ENCODE measurements around the gene DCUN1D2.

Gene DCUN1D2

DNA sequence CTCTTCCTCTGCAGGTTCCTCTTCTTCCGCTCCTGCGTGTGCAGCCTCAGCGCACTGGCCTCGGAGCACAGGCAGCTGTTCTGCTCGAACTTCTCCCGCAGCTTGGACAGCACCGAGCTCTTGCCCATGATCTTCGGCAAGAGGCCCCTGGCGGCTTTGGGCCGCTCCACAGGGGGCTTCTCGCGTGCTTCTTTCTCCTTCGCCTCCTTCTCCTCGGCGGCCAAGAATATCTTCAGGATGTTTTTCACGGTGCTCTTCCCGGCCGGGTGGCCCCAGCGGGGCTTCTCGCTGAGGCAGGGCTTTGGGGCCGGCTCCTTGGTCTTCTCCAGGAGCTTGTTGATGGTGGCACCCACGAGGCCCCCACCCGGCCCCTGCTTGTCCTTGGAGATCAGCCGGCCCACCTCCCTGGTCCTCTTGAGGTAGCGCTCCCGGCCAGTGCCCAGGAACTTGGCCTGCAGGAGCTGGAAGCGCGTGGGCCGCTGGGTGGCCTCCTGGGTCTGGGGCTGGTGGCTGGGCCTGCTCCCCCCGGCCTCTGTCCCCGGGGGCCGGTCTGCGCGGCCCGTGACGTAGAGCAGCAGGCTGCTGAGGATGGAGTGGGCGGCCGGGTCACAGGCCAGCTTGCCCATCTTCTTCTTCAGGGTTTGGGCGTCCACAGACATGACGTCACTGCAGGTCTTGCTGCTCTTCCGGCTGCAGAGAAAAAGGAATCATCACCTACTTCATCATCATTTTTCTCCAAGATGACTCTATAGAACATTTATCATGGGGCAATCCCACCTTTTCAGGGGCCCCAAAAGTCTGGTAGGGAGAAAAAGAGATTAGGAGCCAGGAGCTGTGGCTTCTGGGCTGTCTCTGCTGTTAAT, 82.7 kb downstream of the DCUN1D2 start:
- no peak for DNase-seq (ENCODE audit: low spot score)

DNA sequence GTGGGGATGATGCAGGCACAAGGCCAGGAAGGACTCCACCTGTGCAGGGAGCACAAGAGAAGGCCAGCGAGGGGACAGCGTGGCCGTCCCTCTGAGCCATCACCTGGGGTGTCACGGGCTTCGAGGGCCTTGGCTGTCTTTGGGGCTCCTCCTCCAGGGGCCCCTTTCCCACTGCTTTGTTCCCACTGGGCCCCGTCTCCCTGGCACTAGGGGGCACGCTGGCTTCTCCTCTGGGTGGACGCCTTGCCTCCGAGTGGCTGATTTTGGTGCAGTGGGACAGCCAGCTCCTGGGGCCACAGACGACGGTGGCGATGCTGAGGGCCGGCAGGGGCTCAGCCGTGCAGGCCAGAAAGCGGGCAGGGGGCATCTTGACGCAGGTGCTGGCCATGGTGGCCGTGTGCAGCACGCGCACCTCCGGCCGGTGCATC, 83.4 kb downstream of the DCUN1D2 start:
- no peak for DNase-seq (ENCODE audit: low spot score)

DNA sequence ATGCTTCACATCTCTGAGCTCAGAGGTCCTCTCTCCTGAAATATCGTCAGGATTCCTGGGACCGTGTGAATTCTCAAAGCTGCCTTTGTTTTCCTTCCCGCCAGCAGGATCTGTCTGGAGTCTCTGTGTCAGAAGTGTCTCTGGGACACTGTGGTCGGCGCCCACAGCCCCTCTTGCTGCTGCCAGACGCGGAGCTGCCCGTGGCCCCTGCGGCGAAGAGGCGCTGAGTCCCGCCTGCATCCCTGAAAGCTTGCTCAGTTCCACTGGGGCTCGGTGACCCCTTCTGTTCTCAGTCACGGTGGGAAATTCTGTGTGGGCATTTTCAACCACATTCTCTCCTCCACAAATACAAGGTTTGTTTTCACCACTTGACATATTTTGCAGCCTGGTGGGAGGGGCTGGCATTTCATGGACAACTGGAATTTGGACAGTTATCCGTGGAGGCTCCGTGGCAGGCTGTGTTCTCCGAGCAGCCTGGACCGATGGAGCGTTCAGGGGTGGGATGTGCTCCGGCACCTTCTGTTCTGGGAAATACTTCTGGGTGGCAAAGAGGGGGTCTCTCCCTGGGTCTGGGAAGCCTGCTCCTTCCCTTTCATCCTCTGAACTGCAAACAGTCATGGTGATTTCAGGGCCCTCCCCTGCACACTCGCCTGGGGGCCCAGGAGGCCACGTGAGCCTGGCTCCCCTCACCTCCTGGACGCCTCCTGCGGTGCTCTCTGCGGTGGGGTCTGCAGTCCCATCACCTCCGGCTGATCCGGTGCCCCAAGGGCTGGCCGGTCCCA, 84.0 kb downstream of the DCUN1D2 start:
- no peak for DNase-seq (ENCODE audit: low spot score)
